Activated T-helper 2 cell treated with anti-CD3 and anti-CD28 coated beads, Interferon-gamma antibody, Interleukin-2, Interleukin-4, amounts not matched to agents 10 μg/mL and 5 μg/mL and 100 μg/mL, durations not matched to agents 14 hours and 24 hours and 36 hours (primary cell): ENCODE results near the gene BAD. TPM values are rescaled to one million over a fixed set of nuclear protein-coding genes. Genes with fewer than 3 reads are reported as not detected.
A peak's percentile ranks its signal among the peaks of the same experiment; 100 is the strongest.

ENCODE experiments used
- DNase-seq: peaks from one replicate; pipeline ENCODE4 v3.0.0; 2021; ENCODE audit warnings: low spot score
- H3K27ac Mint-ChIP-seq: one replicate; pipeline ENCODE4 v1.8.0; 2021; ENCODE audit warnings: mixed read lengths
- H3K27me3 Mint-ChIP-seq: one replicate; pipeline ENCODE4 v1.8.0; 2021; ENCODE audit warnings: low read depth, mixed read lengths
- H3K36me3 Mint-ChIP-seq: one replicate; pipeline ENCODE4 v1.8.0; 2021; ENCODE audit warnings: low read depth, mixed read lengths
- H3K4me1 Mint-ChIP-seq: one replicate; pipeline ENCODE4 v1.8.0; 2021; ENCODE audit warnings: low read depth, mixed read lengths
- H3K4me3 Mint-ChIP-seq: one replicate; pipeline ENCODE4 v1.8.0; 2021; ENCODE audit warnings: low read depth, mild to moderate bottlenecking, moderate library complexity, mixed read lengths
- H3K9me3 Mint-ChIP-seq: one replicate; pipeline ENCODE4 v1.8.0; 2021; ENCODE audit warnings: mixed read lengths
- intact Hi-C: fragments of 100-400 bp; cut with micrococcal nuclease; formaldehyde crosslinking; loops from one replicate; pipeline ENCODE4 v1.15.1; 2023
- total RNA-seq: library from RNA; stranded (reverse); gene quantifications from 2 replicates; pipeline ENCODE4 v1.2.3, GENCODE V29; 2022

BAD gene
- total RNA-seq, 1 donor from 2014 or later: 33.2 TPM

- Mint-ChIP-seq H3K36me3 (peaks cover 11% of the 10 kb centered on the region), H3K27me3 (no peaks in the 10 kb centered on the region), H3K27ac (peak overlapping the region; percentile 62), H3K4me1 (peaks cover 22% of the 10 kb centered on the region), H3K4me3 (peak overlapping the region; percentile 84), H3K9me3 (no peaks in the 10 kb centered on the region)
- intact Hi-C loops: loop anchor here (5.0 kb wide), 1 partner anchor 40 kb away; the partner anchor contains the start of gene STIP1
- DNase-seq: no peak
Measured at GRCh38 chr11:64227405-64227956, 57.0 kb downstream of the BAD start.

GRCh38 chr11:64226507-64227051 is 57.9 kb downstream of the BAD start:
- peak overlapping the region; percentile 84 for H3K4me3 Mint-ChIP-seq
- DNase-seq: peak; percentile 59
- no peaks in the 10 kb centered on the region for H3K27me3 Mint-ChIP-seq
- peaks cover 14% of the 10 kb centered on the region for H3K36me3 Mint-ChIP-seq
- H3K9me3 Mint-ChIP-seq: no peaks in the 10 kb centered on the region
- H3K27ac Mint-ChIP-seq: peak overlapping the region; percentile 62
- H3K4me1 Mint-ChIP-seq: peaks cover 22% of the 10 kb centered on the region
- intact Hi-C loops: loop anchor here (1.0 to 5.0 kb wide), 3 partner anchors 15 to 39 kb away; partner anchors contain the start of genes FKBP2 and STIP1

- Mint-ChIP-seq H3K4me3 (peak within 1 kb of the TSS; percentile 84), H3K9me3 (no peaks in the 10 kb centered on the region), H3K36me3 (peaks cover 18% of the 10 kb centered on the region), H3K27ac (peak within 1 kb of the TSS; percentile 62), H3K4me1 (peaks cover 21% of the 10 kb centered on the region), H3K27me3 (no peaks in the 10 kb centered on the region)
- intact Hi-C loops: loop anchor here (1.0 to 5.0 kb wide), 3 partner anchors 15 to 39 kb away; partner anchors contain the start of genes FKBP2 and STIP1
- DNase-seq: peak; percentile 91
Measured at GRCh38 chr11:64225608-64226506, 58.6 kb downstream of the BAD start, which contains the start of the genes NUDT22 and TRPT1. NUDT22 (plus strand) TSS chr11:64226274; CDS start chr11:64226653, 379 bp downstream. TRPT1 (minus strand) TSS chr11:64226186; CDS start chr11:64225860, 326 bp downstream.

GRCh38 chr11:64224891-64225607 is 59.4 kb downstream of the BAD start:
- Mint-ChIP-seq H3K27ac (peak overlapping the region; percentile 43), H3K4me3 (peak overlapping the region; percentile 84), H3K36me3 (peaks cover 20% of the 10 kb centered on the region), H3K4me1 (peaks cover 19% of the 10 kb centered on the region), H3K27me3 (no peaks in the 10 kb centered on the region), H3K9me3 (no peaks in the 10 kb centered on the region)
- intact Hi-C loops: loop anchor here (5.0 kb wide), 1 partner anchor 38 kb away; the partner anchor contains the start of gene STIP1
- no peak for DNase-seq

GRCh38 chr11:64224151-64224890 is 60.1 kb downstream of the BAD start:
- H3K4me1 Mint-ChIP-seq: peaks cover 12% of the 10 kb centered on the region
- peaks cover 23% of the 10 kb centered on the region for H3K36me3 Mint-ChIP-seq
- no peak overlapping the region for H3K27ac Mint-ChIP-seq
- H3K27me3 Mint-ChIP-seq: no peaks in the 10 kb centered on the region
- intact Hi-C loops: no loop called here
- no peaks in the 10 kb centered on the region for H3K9me3 Mint-ChIP-seq
- no peak for DNase-seq
- peak overlapping the region; percentile 84 for H3K4me3 Mint-ChIP-seq

GRCh38 chr11:64223001-64223651 is 61.3 kb downstream of the BAD start:
- no peak overlapping the region for H3K27ac Mint-ChIP-seq
- intact Hi-C loops: no loop called here
- peaks cover 7% of the 10 kb centered on the region for H3K4me1 Mint-ChIP-seq

GRCh38 chr11:64222651-64223000 is 61.8 kb downstream of the BAD start:
- no peaks in the 10 kb centered on the region for H3K27me3 Mint-ChIP-seq
- peaks cover 6% of the 10 kb centered on the region for H3K4me1 Mint-ChIP-seq
- H3K36me3 Mint-ChIP-seq: peaks cover 37% of the 10 kb centered on the region
- H3K9me3 Mint-ChIP-seq: no peaks in the 10 kb centered on the region
- H3K27ac Mint-ChIP-seq: no peak overlapping the region
- no peak for DNase-seq
- H3K4me3 Mint-ChIP-seq: no peak overlapping the region
- intact Hi-C loops: no loop called here

More at GRCh38 chr11:64223001-64223651, 61.3 kb downstream of the BAD start:
- H3K9me3 Mint-ChIP-seq: no peaks in the 10 kb centered on the region
- no peak overlapping the region for H3K4me3 Mint-ChIP-seq
- peaks cover 35% of the 10 kb centered on the region for H3K36me3 Mint-ChIP-seq
- H3K27me3 Mint-ChIP-seq: no peaks in the 10 kb centered on the region
- DNase-seq: no peak

GRCh38 chr11:64220798-64221197 is 63.7 kb downstream of the BAD start:
- Mint-ChIP-seq H3K27ac (no peak overlapping the region), H3K27me3 (no peaks in the 10 kb centered on the region), H3K4me1 (no peaks in the 10 kb centered on the region), H3K4me3 (no peak overlapping the region), H3K9me3 (no peaks in the 10 kb centered on the region), H3K36me3 (peaks cover 47% of the 10 kb centered on the region)
- no peak for DNase-seq
- intact Hi-C loops: no loop called here

- peaks cover 52% of the 10 kb centered on the region for H3K36me3 Mint-ChIP-seq
- no peaks in the 10 kb centered on the region for H3K27me3 Mint-ChIP-seq
- H3K4me3 Mint-ChIP-seq: no peak overlapping the region
- intact Hi-C loops: no loop called here
- H3K27ac Mint-ChIP-seq: no peak overlapping the region
- peaks cover under 1% of the 10 kb centered on the region for H3K4me1 Mint-ChIP-seq
- H3K9me3 Mint-ChIP-seq: no peaks in the 10 kb centered on the region
- no peak for DNase-seq
Measured at GRCh38 chr11:64220271-64220670, 64.2 kb downstream of the BAD start.
